Coronary artery (tissue), 2 donors: ENCODE data around the gene FRAT2.

Experiments used
- DNase-seq: peaks from one replicate; pipeline ENCODE4 v3.0.0-alpha.2; 2017; ENCODE audit warnings: low spot score
- H3K27ac ChIP-seq, 2 donors: fragments of 200-600 bp; sonication (generic); one replicate each; pipeline ENCODE4 v1.5.1; 2016 to 2019
- H3K4me3 ChIP-seq: fragments of 200-600 bp; sonication (generic); 2 replicates; pipeline ENCODE4 v1.5.1; 2016; ENCODE audit warnings: mild to moderate bottlenecking, moderate library complexity
- TF ChIP-seq, protein P1 (sequence below): fragments of 200-600 bp; sonication (generic); IDR thresholded peaks from one replicate; pipeline ENCODE4 v1.5.1; 2019; ENCODE audit warnings: antibody characterized with exemption

FRAT2 gene

DNA sequence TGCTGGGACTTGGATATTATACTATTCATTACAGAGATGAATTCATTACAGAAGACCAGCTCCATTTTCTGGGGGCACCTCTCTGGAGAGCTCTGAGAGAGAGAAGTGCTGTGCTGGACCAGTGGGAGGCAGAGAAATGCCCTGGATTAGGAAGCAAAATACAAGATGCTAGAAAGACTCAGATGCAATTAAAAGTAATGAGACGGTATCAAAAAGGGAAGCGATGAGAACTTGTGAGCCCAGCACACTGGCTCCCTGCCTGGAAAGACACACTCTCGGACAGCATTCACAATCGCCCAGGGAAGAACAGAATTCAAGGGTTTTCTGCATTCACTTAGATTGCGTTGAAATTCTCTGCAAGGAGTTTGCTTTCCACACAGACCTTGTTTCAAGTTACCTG is 3.5 kb upstream of the FRAT2 start:
- Histone ChIP-seq H3K4me3 (no peak overlapping the region), H3K27ac (no peak overlapping the region)
- DNase-seq: no peak
- TF ChIP-seq, protein P1, sequence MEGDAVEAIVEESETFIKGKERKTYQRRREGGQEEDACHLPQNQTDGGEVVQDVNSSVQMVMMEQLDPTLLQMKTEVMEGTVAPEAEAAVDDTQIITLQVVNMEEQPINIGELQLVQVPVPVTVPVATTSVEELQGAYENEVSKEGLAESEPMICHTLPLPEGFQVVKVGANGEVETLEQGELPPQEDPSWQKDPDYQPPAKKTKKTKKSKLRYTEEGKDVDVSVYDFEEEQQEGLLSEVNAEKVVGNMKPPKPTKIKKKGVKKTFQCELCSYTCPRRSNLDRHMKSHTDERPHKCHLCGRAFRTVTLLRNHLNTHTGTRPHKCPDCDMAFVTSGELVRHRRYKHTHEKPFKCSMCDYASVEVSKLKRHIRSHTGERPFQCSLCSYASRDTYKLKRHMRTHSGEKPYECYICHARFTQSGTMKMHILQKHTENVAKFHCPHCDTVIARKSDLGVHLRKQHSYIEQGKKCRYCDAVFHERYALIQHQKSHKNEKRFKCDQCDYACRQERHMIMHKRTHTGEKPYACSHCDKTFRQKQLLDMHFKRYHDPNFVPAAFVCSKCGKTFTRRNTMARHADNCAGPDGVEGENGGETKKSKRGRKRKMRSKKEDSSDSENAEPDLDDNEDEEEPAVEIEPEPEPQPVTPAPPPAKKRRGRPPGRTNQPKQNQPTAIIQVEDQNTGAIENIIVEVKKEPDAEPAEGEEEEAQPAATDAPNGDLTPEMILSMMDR: no peak

DNA sequence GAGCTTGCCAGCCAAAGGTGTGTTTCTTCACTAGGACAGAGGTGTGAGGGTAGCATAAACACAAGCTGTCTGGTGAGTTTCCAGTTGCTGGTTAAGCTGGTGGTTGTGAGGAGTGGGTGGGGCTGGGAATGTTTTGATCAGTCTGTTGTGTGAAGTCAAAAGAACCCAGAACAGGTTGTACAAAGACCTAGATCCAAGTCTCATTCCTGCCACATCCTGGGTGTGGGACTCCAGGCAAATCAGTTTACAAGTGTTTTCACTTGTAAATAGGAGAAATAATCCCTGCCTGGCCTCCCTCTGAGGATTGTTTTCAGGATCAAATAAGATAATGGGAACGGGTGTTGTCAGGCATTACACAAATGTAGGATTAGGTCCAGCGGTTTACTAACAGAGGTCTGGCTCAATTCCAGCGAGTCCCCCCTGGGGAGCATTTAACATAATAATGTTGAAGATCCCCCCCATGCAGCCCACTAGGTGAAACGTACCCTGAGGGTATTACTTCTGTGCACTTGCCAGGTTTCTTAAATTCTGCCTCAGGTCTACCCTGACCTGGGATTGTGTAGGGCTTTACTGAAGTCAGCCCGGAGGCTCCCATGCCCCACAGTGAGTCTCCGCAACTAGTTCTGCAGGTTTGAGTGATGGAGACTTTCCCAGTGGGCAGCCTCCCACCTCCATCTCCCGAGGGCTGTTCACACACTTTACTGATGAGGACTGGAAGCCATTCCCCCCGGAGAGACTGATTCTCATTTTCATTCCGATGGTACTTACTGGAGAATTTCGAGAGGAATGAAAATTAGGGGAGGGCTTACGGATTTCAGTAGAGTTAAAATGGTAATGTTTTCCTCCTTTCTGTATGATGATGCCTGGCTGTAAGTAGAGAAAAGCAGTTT is 2.7 kb upstream of the FRAT2 start:
- Histone ChIP-seq H3K4me3 (peak overlapping the region; percentile 38), H3K27ac (peak overlapping the region; percentile 3 to 51)
- TF ChIP-seq, protein P1: no peak
- no peak for DNase-seq

DNA sequence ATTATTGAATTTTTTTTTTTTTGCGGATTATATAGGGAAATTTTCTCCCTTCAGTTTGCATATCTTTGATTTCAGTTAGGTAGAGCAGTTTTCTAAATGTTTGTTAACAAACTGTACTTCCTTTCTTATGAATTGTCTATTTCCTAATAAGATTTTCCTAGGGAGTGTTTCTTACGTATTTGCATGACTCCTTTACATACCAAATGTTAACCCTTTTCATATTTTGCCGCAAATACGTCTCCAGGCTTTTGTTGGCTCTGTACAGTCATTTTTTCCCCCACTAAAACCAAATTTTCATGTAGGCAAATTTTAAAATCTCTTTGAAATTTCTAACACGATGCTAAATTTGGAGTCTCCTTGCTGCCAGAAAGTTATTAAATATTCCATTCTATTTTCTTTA is 1.9 kb upstream of the FRAT2 start:
- H3K27ac ChIP-seq: no peak overlapping the region
- no peak for DNase-seq
- H3K4me3 ChIP-seq: no peak overlapping the region
- TF ChIP-seq, protein P1: no peak

DNA sequence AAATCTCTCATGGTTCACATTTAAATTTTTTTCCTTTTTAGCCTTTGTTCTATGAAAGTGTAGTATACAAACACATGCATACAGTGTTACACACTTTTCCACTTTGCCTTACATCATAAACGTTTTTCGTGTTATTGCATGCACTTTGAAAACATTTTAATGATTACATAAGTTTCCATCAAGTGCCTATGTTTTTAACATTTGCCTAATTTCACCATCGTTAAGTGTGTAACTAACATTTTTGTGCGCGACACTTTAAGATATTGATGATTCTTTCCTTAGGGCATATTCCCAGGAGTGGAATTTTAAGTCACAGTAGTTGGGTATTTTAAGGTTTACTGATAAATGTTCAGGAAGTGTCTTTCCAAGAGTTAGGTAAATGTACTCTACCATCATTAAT is 1.5 kb upstream of the FRAT2 start:
- Histone ChIP-seq H3K4me3 (no peak overlapping the region), H3K27ac (no peak overlapping the region)
- TF ChIP-seq, protein P1: no peak
- DNase-seq: no peak

DNA sequence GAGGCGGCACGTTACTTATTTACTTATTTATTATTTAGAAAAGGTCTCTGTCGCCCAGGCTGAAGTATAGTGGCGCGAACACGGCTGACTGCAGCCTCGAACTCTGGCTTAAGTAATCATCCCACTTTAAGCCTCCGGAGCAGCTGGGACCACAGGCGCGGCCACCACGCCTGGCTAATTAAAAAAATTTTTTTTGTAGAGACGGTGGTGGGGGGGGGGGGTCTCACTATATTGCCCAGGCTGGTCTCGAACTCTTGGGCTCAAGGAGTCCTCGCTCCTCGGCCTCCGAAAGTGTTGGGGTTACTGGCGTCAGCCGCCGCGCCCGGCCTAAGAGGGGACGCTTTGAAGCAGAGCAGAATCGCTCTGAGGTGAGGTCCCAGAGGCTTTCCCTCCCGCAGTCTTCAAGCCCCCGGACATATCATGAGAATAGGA is 675 bp upstream of the FRAT2 start:
- no peak for DNase-seq
- peak overlapping the region; percentile 86 for H3K4me3 ChIP-seq
- TF ChIP-seq, protein P1: no peak
- H3K27ac ChIP-seq: peak overlapping the region; percentile 89 to 91

DNA sequence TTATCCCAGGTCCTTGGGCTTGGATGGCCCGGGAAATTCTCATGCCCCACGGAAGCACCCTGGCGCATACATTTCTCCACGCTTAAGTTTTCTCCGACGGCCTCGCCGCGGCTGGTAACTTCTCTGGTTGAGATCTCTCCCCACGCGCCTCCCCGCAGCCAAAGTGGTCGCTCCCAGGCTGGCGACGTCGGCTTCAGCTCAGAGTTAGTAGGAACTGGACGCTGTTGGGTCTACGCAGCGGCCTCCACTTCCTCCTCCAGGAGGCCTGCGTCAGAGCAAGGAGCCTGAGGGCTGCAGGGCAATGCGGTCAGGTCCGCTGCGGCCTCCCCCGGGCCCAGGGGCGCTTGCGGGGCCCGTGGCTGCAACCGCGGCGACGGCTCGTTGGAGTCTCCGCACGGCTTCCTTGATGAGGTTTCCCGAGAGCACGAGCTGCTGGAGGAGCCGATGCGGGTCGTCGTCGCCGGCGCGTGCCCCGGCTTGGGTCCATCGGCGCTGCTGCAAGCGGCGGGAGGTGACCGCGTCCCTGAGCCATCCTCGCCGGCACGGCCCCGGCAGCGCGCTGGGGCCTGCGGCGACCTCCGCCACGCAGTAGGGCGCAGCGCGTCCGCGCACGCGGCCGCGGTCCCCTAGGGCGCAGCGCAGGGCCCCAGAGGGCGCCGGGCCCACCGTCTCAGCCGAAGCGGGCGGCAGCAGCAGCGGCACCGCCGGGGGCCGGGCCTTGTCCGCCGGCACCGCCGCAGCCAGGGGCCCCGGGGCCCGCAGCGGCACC is 744 bp downstream of the FRAT2 start:
- no peak for DNase-seq
- peak overlapping the region; percentile 89 to 91 for H3K27ac ChIP-seq
- TF ChIP-seq, protein P1: no peak
- H3K4me3 ChIP-seq: peak overlapping the region; percentile 86
